HG02588 (cell line): Measurements from ENCODE around the gene HINT3.
"Not testable (repeated sequence)": the region's sequence is repeated elsewhere in the genome, so short reads cannot be mapped to it uniquely, and the experiment has no call there.

Source experiments
- ATAC-seq: cut with Tn5 transposase; IDR thresholded peaks from one replicate; pipeline ENCODE4 v1.9.1; 2021; ENCODE audit warnings: mild to moderate bottlenecking, moderate library complexity; ENCODE audit not compliant: unreplicated experiment

Gene HINT3

GRCh38 chr6:125939791-125940190, 16.8 kb upstream of the HINT3 start:
- ATAC-seq: no peak

- ATAC-seq: no peak
Observed at GRCh38 chr6:125940247-125941041, 16.1 kb upstream of the HINT3 start.

GRCh38 chr6:125942672-125943527, 13.7 kb upstream of the HINT3 start:
- ATAC-seq: no peak

- ATAC-seq: no peak
Observed at GRCh38 chr6:125943528-125944433, 12.8 kb upstream of the HINT3 start.

- no peak for ATAC-seq
Observed at GRCh38 chr6:125944434-125944816, 12.1 kb upstream of the HINT3 start.

GRCh38 chr6:125944896-125945295, 11.7 kb upstream of the HINT3 start:
- ATAC-seq: no peak

GRCh38 chr6:125945378-125946141, 11.0 kb upstream of the HINT3 start:
- ATAC-seq: no peak

GRCh38 chr6:125947615-125948014, 9.0 kb upstream of the HINT3 start:
- no peak for ATAC-seq

- no peak for ATAC-seq
Observed at GRCh38 chr6:125948455-125948854, 8.1 kb upstream of the HINT3 start.

- ATAC-seq: no peak
Observed at GRCh38 chr6:125949069-125949468, 7.5 kb upstream of the HINT3 start.

GRCh38 chr6:125950293-125950692, 6.3 kb upstream of the HINT3 start:
- ATAC-seq: no peak

- ATAC-seq: not testable (repeated sequence)
Observed at GRCh38 chr6:125950716-125951115, 5.9 kb upstream of the HINT3 start.

- ATAC-seq: no peak
Observed at GRCh38 chr6:125951323-125951722, 5.2 kb upstream of the HINT3 start.

GRCh38 chr6:125952764-125953501, 3.6 kb upstream of the HINT3 start:
- ATAC-seq: no peak

- no peak for ATAC-seq
Observed at GRCh38 chr6:125953502-125953875, 3.1 kb upstream of the HINT3 start.

GRCh38 chr6:125954735-125955339, 1.7 kb upstream of the HINT3 start:
- ATAC-seq: no peak

GRCh38 chr6:125955973-125956372, 597 bp upstream of the HINT3 start:
- ATAC-seq: no peak

GRCh38 chr6:125957391-125957693, 772 bp downstream of the HINT3 start:
- no peak for ATAC-seq

- no peak for ATAC-seq
Observed at GRCh38 chr6:125957845-125958244, 1.3 kb downstream of the HINT3 start.
